ENCODE data around the gene WDR5.

WDR5 gene

DNA sequence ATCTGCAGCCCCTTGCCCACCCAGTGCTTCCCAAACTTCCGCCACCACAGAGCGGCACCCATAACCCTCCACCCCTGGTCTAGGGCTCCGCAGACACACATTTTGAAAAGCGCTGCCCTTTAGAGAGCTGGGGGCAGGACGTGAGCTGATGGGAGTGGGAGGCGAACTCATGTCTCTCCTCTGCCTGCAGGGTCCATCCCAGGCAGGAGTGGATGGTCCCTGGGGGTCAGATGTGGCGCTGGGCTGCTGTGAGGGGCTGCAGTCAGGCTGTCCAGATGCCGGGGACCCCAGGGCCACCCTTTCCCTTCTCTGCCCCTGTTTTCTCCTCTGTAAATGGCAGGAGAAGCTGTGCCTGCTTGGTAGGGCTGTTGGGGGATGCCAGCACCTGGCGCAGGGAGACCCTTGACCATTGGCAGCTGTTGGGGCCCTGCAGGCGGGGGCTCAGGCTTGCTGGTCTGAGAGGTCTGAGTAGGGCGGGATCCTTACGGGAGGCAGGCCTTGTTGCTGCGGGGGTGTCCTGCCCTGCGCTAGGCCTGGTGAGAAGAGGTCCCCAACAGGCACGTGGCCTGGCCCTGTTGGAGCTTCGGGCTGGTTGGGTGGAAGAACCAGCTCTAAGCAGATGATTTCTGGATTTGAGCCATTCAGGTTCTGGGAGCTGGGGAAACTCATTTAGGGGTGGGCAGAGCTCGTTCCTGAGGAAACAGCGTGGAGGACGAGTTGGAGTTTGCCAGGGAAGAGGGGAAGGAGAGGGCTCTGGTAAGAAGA lies 38.8 kb downstream of the WDR5 start:
- no peak for DNase-seq (ENCODE audit: low read depth)

DNA sequence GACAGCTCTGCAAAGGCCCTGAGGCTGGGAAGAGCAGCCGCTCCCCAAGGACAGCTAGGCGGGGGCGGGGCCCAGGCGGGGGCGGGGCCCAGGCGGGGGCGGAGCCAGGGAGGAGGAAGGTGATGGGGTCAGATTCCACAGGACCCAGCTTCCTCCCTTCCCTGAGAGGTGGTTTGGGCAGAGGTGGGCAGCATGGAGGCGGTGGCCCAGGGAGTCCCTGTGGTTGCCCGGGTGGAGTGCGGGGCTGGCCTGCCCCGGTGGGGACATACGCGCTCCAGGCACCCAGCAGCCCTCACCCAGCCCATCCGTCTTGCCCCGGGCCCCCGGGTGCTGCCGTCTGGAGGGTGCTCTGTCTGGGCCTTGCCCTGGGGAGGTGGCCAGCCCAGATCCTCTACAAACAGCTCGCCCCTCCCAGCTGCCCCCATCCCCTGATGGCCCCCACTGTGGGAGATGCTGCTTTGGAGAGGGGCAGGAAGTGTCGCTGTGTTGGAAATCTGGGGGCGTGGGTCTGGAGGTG lies 39.5 kb downstream of the WDR5 start:
- DNase-seq (ENCODE audit: low read depth) = no peak

DNA sequence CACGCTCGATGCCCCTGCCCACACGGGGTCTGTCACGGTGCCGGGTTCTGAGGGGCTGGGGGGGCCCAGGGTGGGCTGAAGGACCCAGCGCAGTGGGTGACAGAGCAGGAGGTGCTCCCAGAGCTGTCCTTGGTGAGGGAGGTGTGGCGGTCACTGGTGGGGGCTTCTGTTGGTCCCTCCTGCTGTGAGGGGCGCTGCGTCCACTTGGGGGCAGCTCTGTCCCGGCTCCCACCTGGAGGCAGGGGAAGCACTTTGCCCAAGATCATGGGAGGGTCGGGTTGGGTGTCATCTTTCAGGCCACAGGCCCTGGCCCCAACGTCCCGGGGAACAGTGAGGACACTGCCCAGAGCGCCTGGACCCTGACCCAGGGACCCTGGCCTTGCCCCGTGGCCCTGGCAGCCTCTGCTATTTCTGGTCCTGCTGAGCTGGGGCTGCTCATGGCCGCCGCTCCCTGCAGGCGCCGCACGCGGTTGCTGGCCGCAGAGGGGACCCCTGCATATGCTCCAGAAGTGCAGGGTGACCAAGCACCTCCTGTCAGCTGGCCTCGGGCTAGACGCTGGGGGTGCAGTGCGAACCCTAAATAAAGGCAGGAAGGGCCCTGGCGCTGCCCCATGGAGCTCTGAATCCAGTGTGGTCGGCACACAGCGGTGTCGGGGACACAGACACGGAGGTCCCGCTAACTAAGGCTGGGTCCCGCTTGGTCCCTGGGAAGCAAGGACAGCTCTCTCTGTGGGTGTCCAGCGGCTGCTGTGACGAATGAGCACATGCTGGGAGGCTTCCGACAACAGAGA lies 40.1 kb downstream of the WDR5 start:
- DNase-seq (ENCODE audit: low read depth) = no peak

DNA sequence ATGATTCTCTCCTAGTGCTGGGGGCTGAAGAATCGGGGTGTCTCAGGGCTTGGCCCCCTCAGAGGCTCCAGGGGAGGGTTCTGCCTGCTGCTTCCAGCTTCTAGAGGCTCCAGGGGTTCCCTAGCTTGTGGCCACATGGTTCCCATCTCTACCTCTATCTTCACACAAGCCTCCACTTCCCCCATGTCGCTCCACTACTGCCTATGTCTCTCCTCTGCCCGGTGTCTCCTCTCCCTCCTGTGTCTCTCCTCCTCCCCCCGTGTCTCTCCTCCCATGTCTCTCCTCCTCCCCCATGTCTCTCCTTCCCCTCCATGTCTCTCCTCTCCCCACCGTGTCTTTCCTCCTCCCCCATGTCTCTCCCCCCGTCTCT lies 40.7 kb downstream of the WDR5 start:
- DNase-seq (ENCODE audit: low read depth) = no peak

DNA sequence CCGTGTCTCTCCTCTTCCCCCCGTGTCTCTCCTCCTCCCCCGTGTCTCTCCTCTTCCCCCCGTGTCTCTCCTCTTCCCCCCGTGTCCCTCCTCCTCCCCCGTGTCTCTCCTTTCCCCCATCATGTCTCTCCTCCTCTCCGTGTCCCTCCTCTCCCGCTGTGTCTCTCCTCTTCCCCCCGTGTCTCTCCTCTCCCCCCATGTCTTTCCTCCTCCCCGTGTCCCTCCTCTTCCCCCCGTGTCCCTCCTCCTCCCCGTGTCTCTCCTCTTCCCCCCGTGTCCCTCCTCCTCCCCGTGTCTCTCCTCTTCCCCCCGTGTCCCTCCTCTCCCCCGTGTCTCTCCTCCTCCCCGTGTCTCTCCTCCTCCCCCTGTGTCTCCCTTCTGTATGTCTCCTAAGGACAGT lies 41.3 kb downstream of the WDR5 start:
- DNase-seq (ENCODE audit: low read depth) = no peak

DNA sequence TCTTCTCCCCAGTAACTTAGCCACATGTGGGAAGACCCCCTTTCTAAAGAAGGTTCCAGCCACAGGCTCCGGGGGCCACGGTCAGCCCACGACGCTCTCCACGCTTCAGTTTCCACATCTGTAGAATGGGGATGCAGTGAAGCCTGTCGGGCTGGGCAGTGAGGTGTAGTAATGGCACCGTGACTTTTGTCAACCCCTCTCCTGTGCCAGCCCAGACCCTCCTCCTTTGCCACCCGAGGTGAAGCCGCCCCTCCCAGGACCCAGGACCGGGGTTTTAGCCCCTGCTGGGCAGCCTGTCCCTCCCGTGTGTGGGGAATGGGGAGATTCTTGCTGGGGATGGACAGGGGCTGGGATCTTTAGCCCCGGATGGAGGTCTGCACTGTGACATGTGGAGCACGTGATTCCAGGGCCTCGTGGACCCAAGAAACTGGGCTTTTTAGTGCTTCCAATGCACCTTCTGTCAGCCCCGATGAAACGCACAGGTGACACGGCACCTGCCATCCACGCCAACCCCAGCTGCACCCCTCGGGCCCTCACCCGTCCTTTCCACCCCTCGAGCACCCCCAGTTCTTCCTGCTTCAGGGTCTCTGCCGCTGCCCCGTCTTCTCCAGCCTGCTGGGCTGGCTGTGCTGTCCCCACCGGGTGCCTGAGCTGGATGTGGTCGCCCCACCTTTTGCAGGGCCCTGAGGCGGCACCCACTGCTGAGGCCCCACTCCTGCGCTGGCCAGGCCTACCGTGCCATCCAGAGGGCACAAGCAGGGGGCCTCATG lies 41.9 kb downstream of the WDR5 start:
- DNase-seq (ENCODE audit: low read depth) = no peak

DNA sequence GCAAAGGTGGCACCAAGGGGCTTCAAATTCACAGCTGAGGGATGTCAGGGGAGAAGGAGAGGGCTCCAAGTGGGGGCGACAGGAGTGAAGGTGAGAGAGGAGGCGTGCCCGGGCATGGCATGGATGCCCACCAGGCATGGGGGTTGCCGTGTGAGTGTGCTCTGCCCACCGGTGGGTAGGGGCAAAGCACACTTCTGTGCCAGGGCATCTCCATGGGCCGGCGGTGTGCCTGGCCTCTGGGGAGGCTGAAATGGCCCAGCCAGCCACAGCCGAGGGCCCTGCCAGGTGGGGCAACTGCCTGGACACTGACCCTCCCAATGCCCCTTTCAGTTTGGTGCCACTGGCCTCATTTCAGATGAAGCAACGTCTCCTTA lies 42.5 kb downstream of the WDR5 start:
- DNase-seq (ENCODE audit: low read depth) = no peak

DNA sequence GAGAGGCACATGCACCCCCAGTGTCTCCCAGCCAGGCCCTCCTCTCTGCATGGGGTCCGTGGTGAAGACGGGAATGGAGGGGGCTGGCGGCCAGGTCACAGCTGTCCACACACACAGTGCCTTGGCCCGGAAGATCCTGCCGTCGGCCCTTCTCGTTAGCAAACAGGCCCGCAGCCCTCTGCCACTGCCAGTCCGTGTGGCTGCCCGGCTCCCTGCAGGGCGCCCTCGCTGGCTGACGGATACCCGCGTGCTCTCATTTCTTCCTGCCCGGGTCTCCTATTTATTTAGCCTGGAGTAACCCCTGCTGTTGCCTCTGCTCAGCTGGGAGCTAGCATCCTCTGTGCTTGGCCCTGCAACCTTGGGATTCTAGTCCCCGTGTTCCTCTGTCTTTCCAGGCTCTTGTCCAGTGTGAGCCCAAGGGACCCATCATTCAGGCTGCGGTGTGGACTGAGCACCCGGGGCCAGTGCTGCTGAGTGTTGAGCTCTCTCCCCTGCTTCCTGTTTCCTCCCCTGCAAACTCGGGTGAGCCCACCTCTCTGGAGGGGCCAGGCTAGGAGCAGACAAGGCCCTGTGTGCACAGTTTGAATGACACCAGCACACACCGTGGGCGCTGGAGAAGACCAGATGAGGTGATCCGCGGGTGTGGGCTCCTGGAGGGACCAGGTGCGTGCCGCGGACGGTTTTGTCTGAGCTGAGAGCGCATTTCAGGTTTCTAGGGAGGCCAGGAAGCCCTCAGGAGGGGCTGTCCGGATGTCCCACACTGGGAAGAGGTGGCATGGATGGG lies 43.1 kb downstream of the WDR5 start:
- no peak for DNase-seq (ENCODE audit: low read depth)

DNA sequence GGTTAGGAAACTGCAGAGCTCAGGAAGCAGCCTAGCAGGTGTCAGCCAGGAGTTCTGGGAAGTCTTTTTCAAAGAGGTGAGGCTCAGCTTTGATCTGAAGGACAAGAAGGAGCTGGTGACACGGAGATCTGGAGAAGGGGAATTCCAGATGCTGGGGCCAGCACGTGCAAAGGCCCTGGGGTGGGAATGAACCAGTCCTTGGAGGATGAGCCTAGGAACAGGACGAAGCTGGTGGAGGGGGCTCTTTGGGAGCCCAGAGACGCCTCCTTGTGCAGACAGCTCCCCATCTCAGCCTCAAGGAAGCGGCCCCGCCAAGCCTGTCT lies 43.7 kb downstream of the WDR5 start:
- DNase-seq (ENCODE audit: low read depth) = no peak

DNA sequence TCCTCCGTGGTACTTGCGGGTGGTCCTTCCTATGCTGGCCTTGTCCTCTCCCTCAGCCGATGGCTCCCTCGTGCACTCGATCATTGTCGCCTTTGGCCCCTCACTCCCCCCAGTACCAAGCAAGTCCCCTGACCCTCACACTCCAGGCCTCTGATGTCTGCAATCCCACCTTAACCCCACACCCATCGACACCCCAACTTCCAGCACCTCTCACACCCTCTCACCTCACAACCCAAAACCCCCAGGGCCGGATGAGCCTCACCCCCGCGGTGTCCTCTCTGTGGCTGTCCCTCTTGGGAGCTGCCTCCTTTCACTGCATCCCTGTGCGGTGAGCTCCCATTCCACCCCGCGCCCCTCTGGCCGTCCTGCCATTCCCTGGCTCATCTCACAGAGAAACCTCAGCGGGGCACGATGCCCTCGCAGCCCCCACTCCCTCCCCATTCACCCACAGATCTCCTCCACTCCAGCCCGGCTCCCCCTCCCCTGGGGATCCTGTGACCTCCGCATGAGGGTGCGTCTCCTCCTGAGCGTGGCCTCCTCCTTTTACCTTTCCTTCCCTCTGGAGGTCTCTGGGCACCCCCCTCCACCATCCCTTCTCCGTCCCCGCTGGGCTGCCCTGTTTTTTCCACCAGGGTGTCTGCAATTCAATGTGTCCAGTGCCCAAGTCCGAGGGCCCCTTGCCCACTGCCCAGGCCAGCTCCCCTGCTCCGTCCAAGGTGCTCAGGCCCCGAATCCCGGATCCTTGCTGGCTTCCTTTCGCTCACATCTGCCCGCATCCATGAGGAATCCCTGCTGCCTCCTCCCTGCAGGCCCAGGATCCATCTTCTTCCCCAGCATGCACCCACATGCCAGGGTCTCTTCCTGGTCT lies 44.3 kb downstream of the WDR5 start:
- no peak for DNase-seq (ENCODE audit: low read depth)

DNA sequence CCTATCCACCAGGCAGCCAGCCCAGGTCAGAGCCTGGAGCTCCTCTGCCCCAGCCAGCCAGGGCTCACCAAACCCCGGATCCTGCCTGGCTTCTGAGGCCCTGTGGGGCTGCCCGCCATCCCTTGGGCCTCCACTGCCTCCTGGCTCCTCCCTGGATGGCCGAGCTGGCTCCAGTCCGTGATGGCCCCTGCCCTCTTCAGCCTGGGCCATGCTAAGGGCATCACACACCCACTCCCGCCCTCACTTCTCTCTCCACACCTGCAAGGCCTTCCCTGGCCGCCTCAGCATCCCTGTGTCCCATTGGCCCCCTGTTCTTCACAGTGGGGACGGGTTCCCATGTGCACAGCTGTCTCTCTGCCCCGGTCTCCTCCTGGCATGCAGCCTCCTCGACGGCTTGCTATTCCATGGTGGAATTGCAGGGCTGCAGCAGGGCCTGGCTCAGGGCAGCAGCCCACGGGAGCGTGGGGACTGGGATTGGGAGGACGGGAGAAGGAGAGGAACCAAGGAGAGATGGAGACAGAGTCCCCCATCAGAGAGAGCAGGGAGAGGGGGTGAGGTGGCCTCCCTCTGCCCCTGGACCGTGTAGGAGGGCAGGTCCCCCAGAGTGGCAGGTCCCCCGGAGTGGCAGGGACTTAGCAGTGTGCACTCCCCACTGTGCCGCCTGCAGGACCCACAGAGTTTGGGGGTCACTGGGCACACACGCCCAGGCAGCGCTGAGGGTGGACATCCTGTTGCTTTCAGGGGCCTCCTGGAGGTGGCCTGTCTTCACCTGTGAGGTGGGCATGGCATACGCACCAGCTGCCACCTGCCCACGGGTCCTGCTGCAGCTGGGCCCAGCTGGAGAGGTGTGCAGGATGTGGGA lies 45.1 kb downstream of the WDR5 start:
- DNase-seq (ENCODE audit: low read depth) = no peak

DNA sequence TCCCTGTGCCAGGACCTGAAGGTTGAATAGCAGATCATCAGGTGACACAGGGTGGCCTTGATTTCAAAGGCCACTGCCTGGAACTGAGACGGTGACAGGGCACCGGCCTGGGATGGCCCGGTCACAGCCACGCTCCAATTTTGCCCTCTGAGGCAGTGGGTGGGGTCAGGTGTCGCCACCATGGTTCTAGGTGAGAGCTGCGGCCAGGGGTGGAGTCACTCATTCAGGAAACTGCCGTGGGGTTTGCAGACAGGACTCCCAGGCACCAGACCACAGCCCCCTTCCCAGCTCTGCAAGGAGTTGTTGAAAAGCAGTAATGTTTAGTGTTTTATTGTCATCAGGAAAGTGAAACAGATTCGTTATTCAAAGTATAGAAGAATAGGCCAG lies 45.8 kb downstream of the WDR5 start:
- DNase-seq (ENCODE audit: low read depth) = no peak

DNA sequence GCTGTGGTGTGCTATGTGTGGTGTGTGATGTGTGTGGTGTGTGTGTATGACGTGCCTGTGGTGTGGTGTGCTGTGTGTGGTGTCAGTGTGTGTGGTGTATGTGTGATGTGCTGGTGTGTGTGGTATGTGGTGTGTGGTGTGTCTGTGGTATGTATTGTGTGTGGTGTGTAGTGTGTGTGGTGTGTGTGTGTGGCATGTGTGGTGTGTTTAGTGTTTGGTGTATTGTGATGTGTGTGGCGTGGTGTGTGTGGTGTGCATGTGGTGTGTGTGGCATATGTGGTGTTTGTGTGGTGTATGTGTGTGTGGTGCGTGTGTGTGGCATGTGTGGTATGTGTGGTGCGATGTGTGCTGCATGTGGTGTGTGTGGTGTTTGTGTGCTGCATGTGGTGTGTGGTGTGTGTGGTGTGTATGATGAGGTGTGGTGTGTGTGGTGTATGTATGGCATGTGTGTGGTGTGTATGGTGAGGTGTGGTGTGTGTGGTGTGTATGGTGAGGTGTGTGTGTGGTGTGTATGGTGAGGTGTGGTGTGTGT lies 46.7 kb downstream of the WDR5 start:
- DNase-seq (ENCODE audit: low read depth) = no peak

DNA sequence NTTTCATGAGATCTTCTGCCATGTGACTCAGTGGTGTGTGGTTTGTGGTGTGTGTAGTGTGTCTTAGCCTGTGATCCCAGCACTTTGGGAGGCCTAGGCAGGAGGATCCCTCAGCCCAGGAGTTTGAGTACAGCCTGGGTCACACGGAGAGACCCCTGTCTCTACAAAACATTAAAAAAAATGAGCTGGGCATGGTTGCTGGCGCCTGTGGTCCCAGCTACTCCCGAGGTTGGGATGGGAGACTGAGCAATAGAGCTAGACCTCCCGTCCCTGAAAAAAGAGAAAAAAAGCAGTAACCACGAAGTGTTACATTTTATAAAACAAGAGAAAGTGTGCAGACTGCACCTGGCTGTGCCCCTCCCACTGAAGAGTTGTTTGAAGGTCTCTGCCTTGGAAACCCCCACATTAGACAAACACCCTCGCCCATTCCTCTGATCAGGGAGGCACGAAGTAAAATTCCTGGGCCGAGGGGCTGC lies 49.7 kb downstream of the WDR5 start:
- no peak for DNase-seq (ENCODE audit: low read depth)

DNA sequence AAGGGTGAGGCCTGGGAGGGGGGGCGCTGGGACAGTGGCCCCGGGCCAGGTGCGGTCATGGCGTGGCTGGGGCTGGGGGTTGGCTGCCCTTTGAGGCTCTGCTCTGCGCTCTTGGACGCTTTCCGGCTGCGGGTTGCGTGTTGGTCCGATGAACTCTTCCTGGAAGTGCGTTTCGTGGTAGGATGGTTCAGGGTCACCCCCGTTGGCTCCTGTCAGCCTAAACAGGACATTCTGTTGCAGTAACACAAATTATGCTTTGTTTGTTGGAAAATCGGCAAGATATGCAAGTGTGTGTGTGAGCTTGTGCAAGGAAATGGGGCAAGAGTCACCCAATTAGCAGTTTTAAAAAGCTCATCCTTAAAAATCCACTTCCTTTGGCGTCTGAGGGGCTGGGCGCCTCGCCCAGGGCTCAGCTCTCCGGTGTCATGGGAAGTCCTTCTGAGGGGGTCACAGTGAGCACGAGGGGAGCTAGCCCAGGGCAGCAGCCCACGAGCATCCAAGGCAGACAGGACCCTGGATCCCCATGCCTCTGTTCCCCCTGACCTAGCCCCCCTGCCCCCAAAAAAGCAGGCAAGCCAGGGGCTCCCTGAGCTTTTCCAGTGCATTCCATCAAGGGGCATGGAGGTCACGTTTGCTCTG lies 50.7 kb downstream of the WDR5 start:
- DNase-seq (ENCODE audit: low read depth) = no peak

DNA sequence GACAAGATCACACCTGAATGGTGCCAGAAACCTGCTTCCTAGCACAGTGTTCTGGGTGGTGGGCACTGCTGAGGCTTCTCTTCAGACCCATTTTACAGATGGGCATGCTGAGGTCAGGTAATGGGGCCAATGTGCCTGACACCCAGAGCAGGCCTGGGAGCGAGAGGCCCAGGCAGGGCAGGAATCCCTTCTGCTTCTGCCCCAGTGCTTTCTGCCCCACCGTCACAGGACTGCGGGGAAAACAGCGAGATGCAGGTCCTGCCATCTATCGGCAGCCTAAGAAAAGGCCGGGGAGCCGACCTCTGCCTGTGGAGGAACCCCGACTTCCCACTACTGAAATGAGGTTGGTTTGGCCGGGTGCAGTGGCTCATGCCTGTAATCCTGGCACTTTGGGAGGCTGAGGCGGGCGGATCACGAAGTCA lies 51.2 kb downstream of the WDR5 start:
- no peak for DNase-seq (ENCODE audit: low read depth)

DNA sequence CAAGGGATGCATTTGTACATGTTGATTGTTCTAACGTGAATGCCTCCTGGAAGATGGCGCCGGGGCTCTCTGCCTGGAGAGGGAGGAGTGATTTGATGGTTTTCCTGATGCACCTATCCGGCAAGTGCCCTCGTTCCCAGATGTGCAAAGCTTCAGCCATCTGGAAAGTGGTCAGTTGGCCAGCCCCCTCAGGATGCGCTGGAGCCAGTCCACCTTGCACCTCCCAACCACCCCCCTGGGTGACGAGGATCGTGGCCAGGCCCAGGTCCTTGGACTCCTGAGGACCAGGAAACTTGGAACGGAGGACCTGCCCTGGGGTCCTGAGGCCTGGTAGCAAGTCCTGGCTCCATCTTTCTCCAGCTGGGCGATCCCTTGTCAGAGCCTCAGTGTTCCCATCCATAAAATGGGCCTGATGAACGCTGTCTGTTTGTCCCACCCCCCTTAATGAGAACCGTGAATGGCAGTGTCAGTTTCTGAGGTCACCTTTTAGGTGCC lies 52.1 kb downstream of the WDR5 start:
- DNase-seq (ENCODE audit: low read depth) = no peak

DNA sequence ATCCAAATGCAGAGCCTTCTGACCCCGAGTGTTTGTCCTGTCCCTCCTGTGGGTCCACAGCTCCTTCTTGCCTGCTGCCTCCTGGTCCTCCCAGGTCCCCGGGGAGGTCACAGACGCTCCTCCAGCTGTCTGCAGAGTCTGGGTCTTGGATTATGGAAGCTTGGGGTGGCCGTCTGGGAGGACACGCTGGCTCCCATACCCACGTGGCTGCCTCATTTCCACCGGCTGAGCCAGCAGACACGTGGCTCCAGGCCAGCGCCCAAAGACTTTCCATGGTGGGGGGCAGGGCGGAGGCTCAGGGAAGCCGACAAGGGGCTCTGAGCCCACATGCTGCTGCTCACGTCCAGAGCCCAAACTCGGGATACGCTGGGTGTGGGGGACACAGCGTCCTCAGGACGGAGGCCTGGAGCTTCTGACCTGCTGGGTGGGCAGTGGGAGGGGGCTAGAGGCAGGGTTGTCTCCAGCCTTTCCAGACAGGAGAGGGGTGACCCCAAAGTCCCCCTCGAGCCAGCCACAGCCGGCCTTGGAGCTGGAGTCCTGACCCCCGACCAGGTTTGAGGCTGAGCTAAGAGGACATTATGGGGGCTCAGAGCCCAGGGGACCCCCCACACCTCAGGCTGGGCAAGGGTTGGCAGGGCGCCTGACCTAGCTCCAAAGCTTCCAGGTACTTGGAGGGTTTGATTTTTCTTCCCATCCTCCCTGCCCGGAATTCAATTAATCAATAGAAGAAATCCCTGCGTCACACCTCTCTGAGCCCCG lies 52.7 kb downstream of the WDR5 start:
- DNase-seq (ENCODE audit: low read depth) = no peak

DNA sequence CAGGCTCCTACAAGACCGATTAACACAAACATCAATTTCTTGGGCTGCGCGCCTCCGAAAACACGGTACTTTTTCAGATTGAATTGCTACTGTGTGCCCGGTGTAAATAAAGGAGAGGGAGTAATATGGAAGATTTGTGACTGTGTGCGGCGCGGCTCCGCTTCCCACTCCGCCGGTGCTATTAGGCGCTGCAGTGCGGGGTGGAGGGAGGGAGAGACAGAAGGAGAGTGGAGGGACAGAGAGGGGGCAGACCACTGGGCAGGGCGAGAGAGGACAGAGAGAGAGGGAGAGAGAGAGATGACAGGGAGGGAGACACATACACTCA lies 53.2 kb downstream of the WDR5 start:
- no peak for DNase-seq (ENCODE audit: low read depth)

Measured in CMK (cell line).